Glutamatergic neuron (in vitro differentiated cells): ENCODE measurements around the gene HMX3. TPM values are rescaled to one million over a fixed set of nuclear protein-coding genes. Genes with fewer than 3 reads are reported as not detected.

Experiments used
- DNase-seq: peaks from one replicate; pipeline ENCODE4 v3.0.0; 2022
- H3K27ac Mint-ChIP-seq: one replicate; pipeline ENCODE4 v1.8.0; 2020; ENCODE audit warnings: mild to moderate bottlenecking, mixed read lengths, inconsistent platforms; ENCODE audit not compliant: unreplicated experiment
- H3K27me3 Mint-ChIP-seq: one replicate; pipeline ENCODE4 v1.8.0; 2020; ENCODE audit warnings: mild to moderate bottlenecking, moderate library complexity, mixed read lengths, inconsistent platforms; ENCODE audit not compliant: unreplicated experiment
- H3K36me3 Mint-ChIP-seq: one replicate; pipeline ENCODE4 v1.8.0; 2020; ENCODE audit warnings: mild to moderate bottlenecking, mixed read lengths, inconsistent platforms; ENCODE audit not compliant: unreplicated experiment
- H3K4me1 Mint-ChIP-seq: one replicate; pipeline ENCODE4 v1.8.0; 2020; ENCODE audit warnings: mild to moderate bottlenecking, low read depth, mixed read lengths, inconsistent platforms; ENCODE audit not compliant: unreplicated experiment
- H3K4me3 Mint-ChIP-seq: one replicate; pipeline ENCODE4 v1.8.0; 2020; ENCODE audit warnings: mild to moderate bottlenecking, mixed read lengths, inconsistent platforms; ENCODE audit not compliant: unreplicated experiment
- H3K9me3 Mint-ChIP-seq: one replicate; pipeline ENCODE4 v1.8.0; 2020; ENCODE audit warnings: mild to moderate bottlenecking, moderate library complexity, mixed read lengths, inconsistent platforms; ENCODE audit not compliant: unreplicated experiment
- CTCF ChIP-seq: fragments of 200-600 bp; sonication (generic); IDR thresholded peaks from one replicate; pipeline ENCODE4 v1.5.0; 2021; ENCODE audit not compliant: partially characterized antibody, unreplicated experiment
- total RNA-seq: library from RNA; stranded (reverse); fragmentation: NEBNext Ultra II Directional; extraction: Animal tissue kit (Norgen Biotek cat#: 25700); gene quantifications from one replicate; pipeline ENCODE4 v1.2.1, GENCODE V29; 2021; ENCODE audit not compliant: unreplicated experiment

Gene HMX3
- total RNA-seq, 1 donor from 2014 or later = not detected

- H3K27me3 Mint-ChIP-seq = peaks cover 5% of the 10 kb centered on the region
Observed at GRCh38 chr10:123093489-123093888, 42.3 kb upstream of the HMX3 start.

GRCh38 chr10:123096452-123096851 is 39.3 kb upstream of the HMX3 start:
- Mint-ChIP-seq H3K4me3 (no peak overlapping the region), H3K9me3 (peaks cover 3% of the 10 kb centered on the region), H3K27ac (no peak overlapping the region), H3K36me3 (peaks cover 4% of the 10 kb centered on the region), H3K4me1 (no peaks in the 10 kb centered on the region), H3K27me3 (peaks cover 5% of the 10 kb centered on the region)
- TF ChIP-seq CTCF = no peak
- DNase-seq = no peak

More at GRCh38 chr10:123093489-123093888, 42.3 kb upstream of the HMX3 start:
- H3K4me3 Mint-ChIP-seq = no peak overlapping the region
- H3K9me3 Mint-ChIP-seq = no peaks in the 10 kb centered on the region
- H3K4me1 Mint-ChIP-seq = no peaks in the 10 kb centered on the region
- DNase-seq = no peak
- H3K27ac Mint-ChIP-seq = no peak overlapping the region
- no peak for TF ChIP-seq CTCF
- H3K36me3 Mint-ChIP-seq = peaks cover 4% of the 10 kb centered on the region

- no peak for DNase-seq
- peaks cover 4% of the 10 kb centered on the region for H3K36me3 Mint-ChIP-seq
- no peaks in the 10 kb centered on the region for H3K4me1 Mint-ChIP-seq
- peaks cover 5% of the 10 kb centered on the region for H3K27me3 Mint-ChIP-seq
- no peak for TF ChIP-seq CTCF
- H3K9me3 Mint-ChIP-seq = peaks cover 4% of the 10 kb centered on the region
- no peak overlapping the region for H3K4me3 Mint-ChIP-seq
- no peak overlapping the region for H3K27ac Mint-ChIP-seq
Observed at GRCh38 chr10:123097039-123097438, 38.7 kb upstream of the HMX3 start.

GRCh38 chr10:123100030-123100762 is 35.6 kb upstream of the HMX3 start:
- no peaks in the 10 kb centered on the region for H3K4me1 Mint-ChIP-seq
- peaks cover 4% of the 10 kb centered on the region for H3K9me3 Mint-ChIP-seq
- peaks cover 2% of the 10 kb centered on the region for H3K36me3 Mint-ChIP-seq
- H3K4me3 Mint-ChIP-seq = no peak overlapping the region
- TF ChIP-seq CTCF = no peak
- no peak for DNase-seq
- peaks cover 2% of the 10 kb centered on the region for H3K27me3 Mint-ChIP-seq
- H3K27ac Mint-ChIP-seq = no peak overlapping the region

- H3K27ac Mint-ChIP-seq = no peak overlapping the region
- no peaks in the 10 kb centered on the region for H3K36me3 Mint-ChIP-seq
- TF ChIP-seq CTCF = no peak
- DNase-seq = no peak
- H3K4me3 Mint-ChIP-seq = no peak overlapping the region
- no peaks in the 10 kb centered on the region for H3K27me3 Mint-ChIP-seq
- no peaks in the 10 kb centered on the region for H3K4me1 Mint-ChIP-seq
- H3K9me3 Mint-ChIP-seq = peaks cover 4% of the 10 kb centered on the region
Observed at GRCh38 chr10:123101872-123102271, 33.9 kb upstream of the HMX3 start.
